H9 (cell line): ENCODE measurements around the gene ASB18. TPM values are rescaled to one million over a fixed set of nuclear protein-coding genes. Genes with fewer than 3 reads are reported as not detected.

ENCODE experiments used
- DNase-seq: peaks from one replicate; pipeline ENCODE4 v3.0.0-alpha.2; 2017
- H2AFZ ChIP-seq: one replicate; pipeline ENCODE4 v1.6.1; 2013; ENCODE audit warnings: mild to moderate bottlenecking, low read length, control low read depth, moderate library complexity
- H2AK5ac ChIP-seq: 2 replicates; pipeline ENCODE4 v1.6.1; 2013; ENCODE audit warnings: low read length, control low read depth, mixed read lengths; ENCODE audit not compliant: insufficient read length
- H2BK120ac ChIP-seq: one replicate; pipeline ENCODE4 v1.6.1; 2013; ENCODE audit warnings: low read depth, mild to moderate bottlenecking, low read length, control low read depth, inconsistent platforms; ENCODE audit not compliant: poor library complexity, severe bottlenecking
- H2BK12ac ChIP-seq: 2 replicates; pipeline ENCODE4 v1.6.1; 2013; ENCODE audit warnings: low read length, control low read depth, mixed read lengths, low read depth; ENCODE audit not compliant: insufficient read length
- H2BK15ac ChIP-seq: 2 replicates; pipeline ENCODE4 v1.6.1; 2013; ENCODE audit warnings: low read depth, low read length, control low read depth
- H2BK20ac ChIP-seq: one replicate; pipeline ENCODE4 v1.6.1; 2013; ENCODE audit warnings: low read depth, mild to moderate bottlenecking, low read length, control low read depth, inconsistent platforms; ENCODE audit not compliant: poor library complexity, severe bottlenecking
- H2BK5ac ChIP-seq: 2 replicates; pipeline ENCODE4 v1.6.1; 2013; ENCODE audit warnings: low read length, control low read depth, mixed read lengths; ENCODE audit not compliant: insufficient read length
- H3K14ac ChIP-seq: 2 replicates; pipeline ENCODE4 v1.6.1; 2013; ENCODE audit warnings: low read length, control low read depth; ENCODE audit not compliant: insufficient read depth
- H3K18ac ChIP-seq: 2 replicates; pipeline ENCODE4 v1.6.1; 2013; ENCODE audit warnings: low read depth, mild to moderate bottlenecking, mixed read lengths, low read length, control low read depth; ENCODE audit not compliant: insufficient read length
- H3K23ac ChIP-seq: 2 replicates; pipeline ENCODE4 v1.6.1; 2013; ENCODE audit warnings: low read length, control low read depth, mixed read lengths, low read depth; ENCODE audit not compliant: insufficient read length
- H3K23me2 ChIP-seq: 2 replicates; pipeline ENCODE4 v1.6.1; 2013; ENCODE audit warnings: low read depth, mild to moderate bottlenecking, mixed read lengths, low read length, control low read depth; ENCODE audit not compliant: insufficient read length, poor library complexity, severe bottlenecking
- H3K27ac ChIP-seq: 2 replicates; pipeline ENCODE4 v1.5.1; 2013; ENCODE audit warnings: low read length, control low read depth, mixed read lengths, low read depth; ENCODE audit not compliant: insufficient read length
- H3K27me3 ChIP-seq: 2 replicates; pipeline ENCODE4 v1.6.1; 2013; ENCODE audit warnings: low read length, control low read depth, inconsistent platforms; ENCODE audit not compliant: insufficient read depth
- H3K4ac ChIP-seq: 2 replicates; pipeline ENCODE4 v1.6.1; 2013; ENCODE audit warnings: low read depth, mild to moderate bottlenecking, control low read depth, inconsistent platforms, low read length, moderate library complexity
- H3K4me1 ChIP-seq: 2 replicates; pipeline ENCODE4 v1.6.1; 2013; ENCODE audit warnings: low read length, control low read depth, inconsistent platforms; ENCODE audit not compliant: insufficient read depth
- H3K4me2 ChIP-seq: 2 replicates; pipeline ENCODE4 v1.6.1; 2013; ENCODE audit warnings: low read length, control low read depth, mixed read lengths; ENCODE audit not compliant: insufficient read length, insufficient read depth
- H3K56ac ChIP-seq: 2 replicates; pipeline ENCODE4 v1.6.1; 2013; ENCODE audit warnings: low read depth, mild to moderate bottlenecking, mixed read lengths, low read length, control low read depth; ENCODE audit not compliant: insufficient read length
- H3K79me1 ChIP-seq: 2 replicates; pipeline ENCODE4 v1.6.1; 2013; ENCODE audit warnings: low read depth, mild to moderate bottlenecking, moderate library complexity, low read length, control low read depth, inconsistent platforms; ENCODE audit not compliant: insufficient read depth, poor library complexity, severe bottlenecking
- H3K79me2 ChIP-seq: 2 replicates; pipeline ENCODE4 v1.6.1; 2013; ENCODE audit warnings: low read length, control low read depth, inconsistent platforms; ENCODE audit not compliant: insufficient read depth
- H3K9ac ChIP-seq: 2 replicates; pipeline ENCODE4 v1.6.1; 2013; ENCODE audit warnings: low read length, control low read depth, mixed read lengths; ENCODE audit not compliant: insufficient read length; ENCODE audit errors: extremely low read depth
- H3K9me3 ChIP-seq: one replicate; pipeline ENCODE4 v1.6.1; 2013; ENCODE audit warnings: low read depth, low read length, inconsistent platforms; ENCODE audit not compliant: control insufficient read depth
- H3T11ph ChIP-seq: one replicate; pipeline ENCODE4 v1.6.1; 2013; ENCODE audit warnings: mild to moderate bottlenecking, low read length, control low read depth, inconsistent platforms
- H4K20me1 ChIP-seq: one replicate; pipeline ENCODE4 v1.6.1; 2013; ENCODE audit not compliant: control insufficient read depth, insufficient read length, insufficient read depth
- H4K5ac ChIP-seq: 2 replicates; pipeline ENCODE4 v1.6.1; 2013; ENCODE audit warnings: low read depth, mild to moderate bottlenecking, mixed read lengths, low read length, control low read depth; ENCODE audit not compliant: insufficient read length
- H4K8ac ChIP-seq: replicated peaks from 2 replicates; pipeline ENCODE4 v1.6.1; 2013; ENCODE audit warnings: low read length, control low read depth, mixed read lengths, low read depth; ENCODE audit not compliant: insufficient read length
- H4K91ac ChIP-seq: 2 replicates; pipeline ENCODE4 v1.6.1; 2013; ENCODE audit warnings: low read depth, mild to moderate bottlenecking, moderate library complexity, mixed read lengths, low read length, control low read depth; ENCODE audit not compliant: insufficient read length
- H3K27ac Mint-ChIP-seq, 3 experiments: 2 replicates in 2 of 3; 3 replicates in 1 of 3; pipeline ENCODE4 v1.8.0; 2020 to 2021; ENCODE audit warnings: mixed read lengths in 3 of 3, mild to moderate bottlenecking in 1 of 3, moderate library complexity in 1 of 3
- H3K27me3 Mint-ChIP-seq: 2 replicates; pipeline ENCODE4 v1.8.0; 2021; ENCODE audit warnings: low read depth, mild to moderate bottlenecking, moderate library complexity, mixed read lengths
- H3K36me3 Mint-ChIP-seq, 3 experiments: 2 replicates in 2 of 3; 3 replicates in 1 of 3; pipeline ENCODE4 v1.8.0; 2020 to 2021; ENCODE audit warnings: low read depth in 3 of 3, mixed read lengths in 3 of 3; ENCODE audit not compliant: insufficient read depth in 1 of 3
- H3K4me1 Mint-ChIP-seq, 2 experiments: 2 replicates each; pipeline ENCODE4 v1.8.0; 2020; ENCODE audit warnings: mixed read lengths in 2 of 2
- H3K4me3 Mint-ChIP-seq, 2 experiments: 2 replicates in 1 of 2; 3 replicates in 1 of 2; pipeline ENCODE4 v1.8.0; 2020 to 2021; ENCODE audit warnings: mild to moderate bottlenecking in 2 of 2, mixed read lengths in 2 of 2, moderate library complexity in 1 of 2
- H3K9me3 Mint-ChIP-seq, 2 experiments: 2 replicates in 1 of 2; 3 replicates in 1 of 2; pipeline ENCODE4 v1.8.0; 2020; ENCODE audit warnings: mild to moderate bottlenecking in 2 of 2, mixed read lengths in 2 of 2, moderate library complexity in 1 of 2
- WGBS: extraction: QIAGEN DNeasy Blood & Tissue Kit; methylation state at CpG from one replicate; pipeline ENCODE4 v1.1.7; 2013; ENCODE audit warnings: missing lambda C conversion rate, low lambda C conversion rate, mixed read lengths; ENCODE audit not compliant: insufficient read length; ENCODE audit errors: extremely low coverage; 5-methylcytosine and 5-hydroxymethylcytosine counted together
- total RNA-seq: library from RNA; stranded (reverse); gene quantifications from 2 replicates; pipeline ENCODE4 v1.2.1, GENCODE V29; 2021
- TF ChIP-seq, protein P1 (sequence below): fragments of 200-600 bp; sonication (generic); conservative IDR thresholded peaks from 3 replicates; pipeline ENCODE4 v1.8.0; 2021; ENCODE audit warnings: antibody characterized with exemption, mild to moderate bottlenecking

ASB18 gene
- total RNA-seq, 1 experiment from 2014 or later, result not detected

DNA sequence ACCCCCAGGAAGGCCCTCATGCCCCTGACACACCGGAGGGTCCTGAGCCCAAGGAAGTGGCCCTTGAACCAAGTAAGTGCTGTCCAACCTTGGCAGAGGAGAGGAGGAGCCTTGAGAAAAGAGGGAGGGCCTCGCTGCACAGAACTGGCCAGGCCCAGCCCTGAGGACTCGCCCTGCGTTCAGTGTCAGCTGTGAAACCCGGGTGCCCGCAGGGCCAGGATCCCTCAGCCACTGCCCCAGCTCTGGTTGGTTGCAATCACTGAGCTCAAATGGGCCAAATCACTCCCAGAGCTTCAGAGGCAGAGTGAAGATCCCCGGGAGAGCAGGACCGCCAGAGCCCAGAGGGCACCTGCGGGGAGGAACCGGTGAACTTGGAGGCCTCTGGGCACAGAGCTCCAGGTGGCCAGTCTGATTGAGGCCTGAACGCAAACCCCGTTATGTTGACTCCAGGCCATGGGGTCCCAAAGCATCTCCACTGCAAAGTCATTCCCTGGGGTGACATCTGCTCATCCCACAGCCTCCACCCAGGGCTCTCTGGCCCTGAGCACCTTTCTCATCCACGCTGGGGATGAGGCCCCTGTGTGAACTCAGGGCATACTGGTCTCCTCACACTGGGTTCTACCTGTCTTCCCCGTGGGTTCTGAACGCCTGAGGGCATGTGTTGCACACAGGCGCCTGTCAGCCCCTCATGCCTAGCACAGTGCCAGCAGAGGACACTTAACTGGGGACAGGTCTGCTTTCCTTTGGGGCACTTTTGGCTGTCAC, 107.9 kb downstream of the ASB18 start:
- H3K4me3 Mint-ChIP-seq, result no peak overlapping the region
- no peak overlapping the region for H3K27ac Mint-ChIP-seq
- H4K5ac ChIP-seq, result no peak overlapping the region
- no peak overlapping the region for H2BK5ac ChIP-seq
- peaks cover 22 to 23% of the 10 kb centered on the region in 2 experiments for H3K4me1 Mint-ChIP-seq
- H3K23me2 ChIP-seq, result peaks cover 6% of the 10 kb centered on the region
- H3K4ac ChIP-seq, result no peak overlapping the region
- H3K4me1 ChIP-seq, result peaks cover 2% of the 10 kb centered on the region; the same call in 1 of the 2 replicates
- WGBS, result no CpG with 5 or more reads among the region's 16 CpGs
- no peaks in the 10 kb centered on the region for H3K9me3 ChIP-seq
- H4K20me1 ChIP-seq, result no peaks in the 10 kb centered on the region
- H4K8ac ChIP-seq, result no peak overlapping the region
- H3K79me2 ChIP-seq, result no peaks in the 10 kb centered on the region
- no peak overlapping the region for H3K14ac ChIP-seq
- H3K23ac ChIP-seq, result no peak overlapping the region
- no peak overlapping the region for H2AK5ac ChIP-seq
- no peak overlapping the region for H3K4me2 ChIP-seq
- no peak overlapping the region for H2BK120ac ChIP-seq
- H3K27me3 Mint-ChIP-seq, result peaks cover 98% of the 10 kb centered on the region
- peaks cover 28% of the 10 kb centered on the region; the same call in 1 of the 2 replicates for H3K27me3 ChIP-seq
- H4K91ac ChIP-seq, result no peak overlapping the region
- no peak overlapping the region for H2AFZ ChIP-seq
- no peak overlapping the region for H2BK12ac ChIP-seq
- H3K9ac ChIP-seq, result no peak overlapping the region
- H2BK20ac ChIP-seq, result no peak overlapping the region
- H3K79me1 ChIP-seq, result no peaks in the 10 kb centered on the region
- H3T11ph ChIP-seq, result no peak overlapping the region
- H3K9me3 Mint-ChIP-seq, result peaks cover 16 to 17% of the 10 kb centered on the region in 2 experiments
- no peak overlapping the region for H3K27ac ChIP-seq
- no peak overlapping the region for H2BK15ac ChIP-seq
- peaks cover 0 to 8% (median 0%) of the 10 kb centered on the region in 3 experiments; a peak in 2 of 7 replicates for H3K36me3 Mint-ChIP-seq
- DNase-seq, result no peak
- no peak overlapping the region for H3K18ac ChIP-seq
- H3K56ac ChIP-seq, result no peak overlapping the region
- TF ChIP-seq, protein P1, sequence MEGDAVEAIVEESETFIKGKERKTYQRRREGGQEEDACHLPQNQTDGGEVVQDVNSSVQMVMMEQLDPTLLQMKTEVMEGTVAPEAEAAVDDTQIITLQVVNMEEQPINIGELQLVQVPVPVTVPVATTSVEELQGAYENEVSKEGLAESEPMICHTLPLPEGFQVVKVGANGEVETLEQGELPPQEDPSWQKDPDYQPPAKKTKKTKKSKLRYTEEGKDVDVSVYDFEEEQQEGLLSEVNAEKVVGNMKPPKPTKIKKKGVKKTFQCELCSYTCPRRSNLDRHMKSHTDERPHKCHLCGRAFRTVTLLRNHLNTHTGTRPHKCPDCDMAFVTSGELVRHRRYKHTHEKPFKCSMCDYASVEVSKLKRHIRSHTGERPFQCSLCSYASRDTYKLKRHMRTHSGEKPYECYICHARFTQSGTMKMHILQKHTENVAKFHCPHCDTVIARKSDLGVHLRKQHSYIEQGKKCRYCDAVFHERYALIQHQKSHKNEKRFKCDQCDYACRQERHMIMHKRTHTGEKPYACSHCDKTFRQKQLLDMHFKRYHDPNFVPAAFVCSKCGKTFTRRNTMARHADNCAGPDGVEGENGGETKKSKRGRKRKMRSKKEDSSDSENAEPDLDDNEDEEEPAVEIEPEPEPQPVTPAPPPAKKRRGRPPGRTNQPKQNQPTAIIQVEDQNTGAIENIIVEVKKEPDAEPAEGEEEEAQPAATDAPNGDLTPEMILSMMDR, result no peak
